H1 (cell line): ENCODE measurements around the gene APEH. TPM values are rescaled to one million over a fixed set of nuclear protein-coding genes. Genes with fewer than 3 reads are reported as not detected.
A peak's percentile ranks its signal among the peaks of the same experiment; 100 is the strongest.

Source experiments
- CTCF ChIA-PET: fragments of 300-600 bp; sonication (Branson Sonifier 250); formaldehyde crosslinking; loops from one replicate; lab custom pipeline; 2021; ENCODE audit not compliant: partially characterized antibody; lab: Charles Lee
- POLR2A ChIA-PET: fragments of 300-600 bp; sonication (Branson Sonifier 250); formaldehyde crosslinking; loops from one replicate; lab custom pipeline; 2021; ENCODE audit warnings: inconsistent platforms; ENCODE audit not compliant: partially characterized antibody; lab: Charles Lee
- DNase-seq, 2 experiments: peaks; one replicate each; pipeline versions ENCODE4 v3.0.0 to v3.0.0-alpha.2; 2010 to 2022; ENCODE audit warnings: low spot score in 2 of 2, low read depth in 1 of 2, mixed read lengths in 1 of 2
- FAIRE-seq: peaks from 2 replicates; lab custom pipeline; 2011; peaks lifted over from hg19 to GRCh38; lab: Jason Lieb, UNC
- H2AFZ ChIP-seq: 2 replicates; pipeline ENCODE4 v1.8.1; 2012; ENCODE audit warnings: low read length, inconsistent platforms
- H2AK5ac ChIP-seq: 2 replicates; pipeline ENCODE4 v1.6.1; 2013; ENCODE audit warnings: low read depth, low read length
- H2BK120ac ChIP-seq: replicated peaks from 2 replicates; pipeline ENCODE3; 2013; ENCODE audit warnings: low read depth, low read length, inconsistent platforms
- H2BK12ac ChIP-seq: 2 replicates; pipeline ENCODE4 v1.6.1; 2013; ENCODE audit warnings: low read depth, low read length
- H2BK15ac ChIP-seq: 2 replicates; pipeline ENCODE4 v1.6.1; 2013; ENCODE audit warnings: low read length
- H2BK20ac ChIP-seq: 2 replicates; pipeline ENCODE4 v1.6.1; 2013; ENCODE audit warnings: low read length
- H2BK5ac ChIP-seq: 2 replicates; pipeline ENCODE4 v1.6.1; 2013; ENCODE audit warnings: low read depth, low read length
- H3K14ac ChIP-seq: 2 replicates; pipeline ENCODE4 v1.6.1; 2013; ENCODE audit warnings: inconsistent platforms; ENCODE audit not compliant: insufficient read length
- H3K18ac ChIP-seq: 2 replicates; pipeline ENCODE4 v1.6.1; 2013; ENCODE audit warnings: low read length; ENCODE audit errors: extremely low read depth
- H3K23ac ChIP-seq: 2 replicates; pipeline ENCODE4 v1.6.1; 2013; ENCODE audit warnings: inconsistent platforms; ENCODE audit not compliant: insufficient read length
- H3K23me2 ChIP-seq: 2 replicates; pipeline ENCODE4 v1.6.1; 2013; ENCODE audit warnings: low read depth, low read length
- H3K27ac ChIP-seq: 2 replicates; pipeline ENCODE4 v1.6.1; 2011; ENCODE audit warnings: low read depth, low read length, inconsistent platforms
- H3K27me3 ChIP-seq, 4 experiments: replicated peaks in 1 of 4; 1 replicate in 1 of 4; 2 replicates in 3 of 4; pipeline versions ENCODE4 v1.6.1 to v1.8.1; 2011 to 2013; ENCODE audit warnings: low read length in 3 of 4, mild to moderate bottlenecking in 3 of 4, inconsistent platforms in 2 of 4, mixed read lengths in 2 of 4, moderate library complexity in 1 of 4; ENCODE audit not compliant: control insufficient read depth in 3 of 4, insufficient read depth in 3 of 4; ENCODE audit errors: extremely low read depth in 1 of 4
- H3K36me3 ChIP-seq, 4 experiments: 2 replicates each; pipeline versions ENCODE4 v1.6.1 to v1.8.1; 2011 to 2013; ENCODE audit warnings: mild to moderate bottlenecking in 4 of 4, low read length in 3 of 4, moderate library complexity in 2 of 4, control low read depth in 1 of 4, inconsistent platforms in 1 of 4; ENCODE audit not compliant: insufficient read depth in 4 of 4, control insufficient read depth in 2 of 4
- H3K4ac ChIP-seq: replicated peaks from 2 replicates; pipeline ENCODE3; 2013; ENCODE audit warnings: low read length, low read depth, mixed read lengths, inconsistent platforms; ENCODE audit not compliant: insufficient read length
- H3K4me1 ChIP-seq, 4 experiments: replicated peaks in 1 of 4; 1 replicate in 1 of 4; 2 replicates in 3 of 4; pipeline versions ENCODE4 v1.6.1 to v1.8.1; 2011 to 2013; ENCODE audit warnings: low read length in 3 of 4, inconsistent platforms in 2 of 4, mixed read lengths in 1 of 4; ENCODE audit not compliant: insufficient read depth in 4 of 4, control insufficient read depth in 3 of 4
- H3K4me2 ChIP-seq, 2 experiments: 2 replicates each; pipeline versions ENCODE4 v1.6.1 to v1.8.1; 2011 to 2013; ENCODE audit warnings: low read depth in 2 of 2, low read length in 2 of 2, control low read depth in 1 of 2, inconsistent platforms in 1 of 2, mild to moderate bottlenecking in 1 of 2; ENCODE audit not compliant: insufficient read depth in 1 of 2
- H3K4me3 ChIP-seq, 4 experiments: fragments of 200-600, 300-600 bp in 1 of 4; sonication (generic), shearing (Covaris generic), sonication (Bioruptor Twin) in 1 of 4; 2 replicates each; pipeline versions ENCODE4 v1.5.1 to v1.8.1; 2011 to 2016; ENCODE audit warnings: low read length in 4 of 4, low read depth in 3 of 4, control low read depth in 2 of 4, inconsistent platforms in 2 of 4, mild to moderate bottlenecking in 2 of 4, mixed read lengths in 1 of 4, moderate library complexity in 1 of 4; ENCODE audit not compliant: insufficient read depth in 2 of 4; ENCODE audit errors: extremely low read depth in 1 of 4
- H3K56ac ChIP-seq: replicated peaks from 2 replicates; pipeline ENCODE3; 2013; ENCODE audit warnings: low read depth, mild to moderate bottlenecking, mixed read lengths, low read length, inconsistent platforms; ENCODE audit not compliant: insufficient read length
- H3K79me1 ChIP-seq: 2 replicates; pipeline ENCODE4 v1.6.1; 2013; ENCODE audit warnings: low read depth, low read length, control low read depth
- H3K79me2 ChIP-seq, 2 experiments: 2 replicates each; pipeline versions ENCODE4 v1.6.1 to v1.8.1; 2012 to 2013; ENCODE audit warnings: low read length in 2 of 2, mild to moderate bottlenecking in 2 of 2, inconsistent platforms in 1 of 2; ENCODE audit not compliant: insufficient read depth in 2 of 2, control insufficient read depth in 1 of 2
- H3K9ac ChIP-seq, 4 experiments: replicated peaks in 1 of 4; 1 replicate in 1 of 4; 2 replicates in 3 of 4; pipeline versions ENCODE4 v1.6.1 to v1.8.1; 2011 to 2013; ENCODE audit warnings: low read depth in 3 of 4, low read length in 3 of 4, control low read depth in 2 of 4, mild to moderate bottlenecking in 2 of 4, moderate library complexity in 2 of 4, inconsistent platforms in 1 of 4; ENCODE audit errors: extremely low read depth in 1 of 4
- H3K9me3 ChIP-seq, 2 experiments: 2 replicates each; pipeline versions ENCODE4 v1.6.1 to v1.8.1; 2012 to 2013; ENCODE audit warnings: mild to moderate bottlenecking in 2 of 2, moderate library complexity in 2 of 2, control low read depth in 1 of 2, inconsistent platforms in 1 of 2, low read depth in 1 of 2, low read length in 1 of 2, mixed read lengths in 1 of 2; ENCODE audit not compliant: insufficient read depth in 2 of 2
- H4K20me1 ChIP-seq, 2 experiments: replicated peaks in 1 of 2; 2 replicates each; pipeline versions ENCODE3 to v1.8.1; 2011 to 2013; ENCODE audit warnings: inconsistent platforms in 2 of 2, low read length in 2 of 2, mild to moderate bottlenecking in 1 of 2; ENCODE audit not compliant: insufficient read depth in 2 of 2, control insufficient read depth in 1 of 2
- H4K5ac ChIP-seq: 2 replicates; pipeline ENCODE4 v1.6.1; 2013; ENCODE audit warnings: low read length, low read depth, mixed read lengths, inconsistent platforms; ENCODE audit not compliant: insufficient read length
- H4K8ac ChIP-seq: 2 replicates; pipeline ENCODE4 v1.8.0; 2013; ENCODE audit warnings: mild to moderate bottlenecking, moderate library complexity, low read length, inconsistent platforms; ENCODE audit not compliant: insufficient read depth; ENCODE audit errors: extremely low read depth
- H4K91ac ChIP-seq: replicated peaks from 2 replicates; pipeline ENCODE3; 2013; ENCODE audit warnings: low read length, mixed read lengths, inconsistent platforms; ENCODE audit not compliant: insufficient read length
- BRCA1 ChIP-seq: IDR thresholded peaks from 2 replicates; pipeline ENCODE4 v1.6.1; 2012; ENCODE audit warnings: low read depth, low read length, improper control_type of control experiment
- CBX8 ChIP-seq: fragments of 300-800, 300-1000 bp; sonication (generic); IDR thresholded peaks from 2 replicates; pipeline ENCODE4 v1.7.1; 2016; ENCODE audit warnings: low read depth, low read length, borderline replicate concordance
- CEBPB ChIP-seq: IDR thresholded peaks from 2 replicates; pipeline ENCODE4 v1.6.1; 2012; ENCODE audit warnings: low read depth, low read length
- CREB1 ChIP-seq: IDR thresholded peaks from 2 replicates; pipeline ENCODE4 v1.6.1; 2012; ENCODE audit warnings: inconsistent platforms
- MAFK ChIP-seq: IDR thresholded peaks from 2 replicates; pipeline ENCODE4 v1.6.1; 2012; ENCODE audit warnings: low read depth, mild to moderate bottlenecking, improper control_type of control experiment, low read length
- NANOG ChIP-seq: IDR thresholded peaks from 2 replicates; pipeline ENCODE4 v1.6.1; 2011; ENCODE audit warnings: low read length, low read depth, mild to moderate bottlenecking, inconsistent platforms; ENCODE audit not compliant: insufficient read depth, poor library complexity, severe bottlenecking
- RBBP5 ChIP-seq: IDR thresholded peaks from 2 replicates; pipeline ENCODE4 v1.7.1; 2012; ENCODE audit warnings: low read depth, mild to moderate bottlenecking, inconsistent platforms, low read length, moderate library complexity, borderline replicate concordance
- SAP30 ChIP-seq: fragments of 300-600 bp; sonication (generic); IDR thresholded peaks from 2 replicates; pipeline ENCODE4 v1.7.1; 2012; ENCODE audit warnings: low read length, moderate library complexity, mild to moderate bottlenecking, inconsistent platforms; ENCODE audit not compliant: insufficient read depth, insufficient replicate concordance
- SIN3A ChIP-seq, 2 experiments: IDR thresholded peaks in 1 of 2; conservative IDR thresholded peaks in 1 of 2; 2 replicates each; pipeline ENCODE4 v1.6.1; 2011 to 2012; ENCODE audit warnings: low read length in 2 of 2, improper control_type of control experiment in 1 of 2, low read depth in 1 of 2, mild to moderate bottlenecking in 1 of 2
- SP4 ChIP-seq: IDR thresholded peaks from 2 replicates; pipeline ENCODE4 v1.6.1; 2012; ENCODE audit warnings: low read length, inconsistent platforms
- SUZ12 ChIP-seq: fragments of 200-600 bp; sonication (generic); IDR thresholded peaks from 2 replicates; pipeline ENCODE4 v1.6.1; 2012; ENCODE audit warnings: mild to moderate bottlenecking, inconsistent platforms, low read length, moderate library complexity, mixed read lengths
- TCF12 ChIP-seq: IDR thresholded peaks from 2 replicates; pipeline ENCODE4 v1.6.1; 2011; ENCODE audit warnings: low read depth, mild to moderate bottlenecking, low read length
- WGBS, 2 experiments: shearing (Covaris generic) in 1 of 2; methylation state at CpG; one replicate each; pipeline versions ENCODE4 v1.1.6 to v1.1.7; 2013 to 2015; ENCODE audit warnings: low lambda C conversion rate in 2 of 2, mixed read lengths in 2 of 2, inconsistent platforms in 1 of 2, low coverage in 1 of 2, missing lambda C conversion rate in 1 of 2; ENCODE audit not compliant: insufficient replicate concordance in 2 of 2, insufficient coverage in 1 of 2, insufficient read length in 1 of 2; ENCODE audit errors: extremely low coverage in 1 of 2, missing lambda C conversion rate in 1 of 2; 5-methylcytosine and 5-hydroxymethylcytosine counted together
- polyA plus RNA-seq, 7 experiments: library from polyadenylated mRNA; depleted of rRNA in 3 of 7; stranded (reverse) in 5 of 7; unstranded in 2 of 7; fragments of >200 nt in 5 of 7; fragments of 200-250 nt in 2 of 7; gene quantifications; 1 replicate in 5 of 7; 2 replicates in 1 of 7; 4 replicates in 1 of 7; pipeline versions ENCODE4 v1.2.1 to v1.2.3, GENCODE V29; 2011 to 2013; ENCODE audit warnings: missing spikeins in 2 of 7, mixed read lengths in 2 of 7
- total RNA-seq: library from RNA; stranded (reverse); fragmentation: NEBNext Ultra II Directional; extraction: Animal tissue kit (Norgen Biotek cat#: 25700); gene quantifications from 2 replicates; pipeline ENCODE4 v1.2.1, GENCODE V29; 2021

APEH gene
- total and polyA plus RNA-seq, 2 of the 8 experiments (the other 6 are each of a cell fraction or from before 2014, with no cell fraction given), result 222 to 260 TPM

GRCh38 chr3:49700014-49700413, 25.9 kb downstream of the APEH start:
- Histone ChIP-seq H3K9ac (no peak overlapping the region), H2AK5ac (no peak overlapping the region), H4K91ac (no peak overlapping the region), H3K14ac (no peak overlapping the region), H3K79me2 (no peaks in the 10 kb centered on the region), H2BK120ac (no peak overlapping the region), H4K8ac (no peak overlapping the region), H3K4me1 (peaks cover 0 to 9% (median 5%) of the 10 kb centered on the region in 4 experiments; a peak in 5 of 7 replicates), H2AFZ (no peak overlapping the region), H3K27ac (no peak overlapping the region), H3K23ac (no peak overlapping the region), H3K23me2 (no peaks in the 10 kb centered on the region), H4K20me1 (peaks cover 8 to 11% of the 10 kb centered on the region in 2 experiments), H2BK5ac (no peak overlapping the region), H3K27me3 (no peaks in the 10 kb centered on the region), H2BK20ac (no peak overlapping the region), H3K56ac (no peak overlapping the region), H3K4ac (no peak overlapping the region), H3K9me3 (no peaks in the 10 kb centered on the region), H3K36me3 (peaks cover 3 to 5% (median 4%) of the 10 kb centered on the region in 4 experiments; a peak in 4 of 8 replicates), H3K4me3 (no peak overlapping the region), H3K18ac (no peak overlapping the region), H2BK12ac (0 out of 2 replicates have a peak overlapping the region, but pooled peaks have one; percentile 27), H3K79me1 (no peaks in the 10 kb centered on the region), H3K4me2 (no peak overlapping the region), H4K5ac (no peak overlapping the region), H2BK15ac (no peak overlapping the region)
- 85% methylated on average over 8 of the region's 8 CpGs; no CpG with 5 or more reads in 1 of the 2 experiments for WGBS, 2 experiments
- no peak for TF ChIP-seq CEBPB
- TF ChIP-seq SP4, result no peak
- TF ChIP-seq BRCA1, result no peak
- TF ChIP-seq CREB1, result no peak
- no peak for TF ChIP-seq CBX8
- no peak for TF ChIP-seq SIN3A (conservative IDR thresholded peaks at IDR 0.05 in 1 of 2, IDR thresholded peaks at IDR 0.05 in 1 of 2; ENCODE audit: low read depth in 1 of 2, low read length in 2 of 2)
- TF ChIP-seq SUZ12, result no peak
- no peak for TF ChIP-seq RBBP5
- no peak for TF ChIP-seq SAP30
- no peak for TF ChIP-seq MAFK
- no peak for TF ChIP-seq NANOG
- no peak for TF ChIP-seq TCF12
- no peak for FAIRE-seq
- CTCF ChIA-PET, result interaction anchor here (0.9 to 9.7 kb wide), 18 partner anchors 11 to 360 kb away, joined by 3 to 127 read pairs (median 6); partner anchors contain the start of genes AMIGO3, MST1, RNF123 and USP4
- no peak for DNase-seq
- POLR2A ChIA-PET, result interaction anchor here (0.9 kb wide), 1 partner anchor 19 kb away, joined by 5 read pairs; the partner anchor contains the start of gene AMIGO3
